ENCODE data around the gene LRRC41.
"Not testable (repeated sequence)": the region's sequence is repeated elsewhere in the genome, so short reads cannot be mapped to it uniquely, and the experiment has no call there.

The LRRC41 gene

GRCh38 chr1:46319960-46320914 lies 16.8 kb upstream of the LRRC41 start:
- not testable (repeated sequence) for DNase-seq

GRCh38 chr1:46319301-46319700 lies 15.9 kb upstream of the LRRC41 start:
- DNase-seq, result not testable (repeated sequence)

GRCh38 chr1:46317323-46317722 lies 13.9 kb upstream of the LRRC41 start:
- DNase-seq, result no peak

GRCh38 chr1:46315669-46316403 lies 12.4 kb upstream of the LRRC41 start:
- no peak for DNase-seq

GRCh38 chr1:46310321-46310720 lies 6.9 kb upstream of the LRRC41 start:
- no peak for DNase-seq

- no peak for DNase-seq
Measured at GRCh38 chr1:46309401-46310159, 6.2 kb upstream of the LRRC41 start.

GRCh38 chr1:46306159-46306530 lies 2.7 kb upstream of the LRRC41 start:
- no peak for DNase-seq

- no peak for DNase-seq
Measured at GRCh38 chr1:46303872-46304326, 483 bp upstream of the LRRC41 start.

- no peak for DNase-seq
Measured at GRCh38 chr1:46302641-46303037, 777 bp downstream of the LRRC41 start.

GRCh38 chr1:46301808-46302640 lies 1.4 kb downstream of the LRRC41 start:
- DNase-seq, result peak; percentile 44

- DNase-seq, result no peak
Measured at GRCh38 chr1:46301406-46301807, 2.0 kb downstream of the LRRC41 start.

- DNase-seq, result no peak
Measured at GRCh38 chr1:46300673-46301405, 2.6 kb downstream of the LRRC41 start.

GRCh38 chr1:46298387-46298786 lies 5.0 kb downstream of the LRRC41 start:
- no peak for DNase-seq

GRCh38 chr1:46295306-46295705 lies 8.1 kb downstream of the LRRC41 start:
- no peak for DNase-seq

GRCh38 chr1:46289976-46290375 lies 13.4 kb downstream of the LRRC41 start:
- DNase-seq, result no peak

- DNase-seq, result no peak
Measured at GRCh38 chr1:46289134-46289494, 14.3 kb downstream of the LRRC41 start.

GRCh38 chr1:46288485-46289133 lies 14.8 kb downstream of the LRRC41 start:
- DNase-seq, result no peak

- no peak for DNase-seq
Measured at GRCh38 chr1:46285730-46286477, 17.5 kb downstream of the LRRC41 start.

- DNase-seq, result no peak
Measured at GRCh38 chr1:46284597-46285564, 18.5 kb downstream of the LRRC41 start.
